ENCODE data around the gene SPAG8. TPM values are rescaled to one million over a fixed set of nuclear protein-coding genes. Genes with fewer than 3 reads are reported as not detected.

Gene SPAG8
- total RNA-seq, 4 donors from 2014 or later, result 0.65 to 2.8 (median 2.0) TPM; not detected in 1

- DNase-seq (ENCODE audit: low spot score), result no peak
- TF ChIP-seq CTCF (IDR thresholded peaks at IDR 0.05), result no peak
- no peak for ATAC-seq (ENCODE audit: low FRiP score)
These were observed 8.0 kb upstream of the SPAG8 start for GRCh38 chr9:35820076-35820475.

- no peak for ATAC-seq (ENCODE audit: low FRiP score)
- no peak for TF ChIP-seq CTCF (IDR thresholded peaks at IDR 0.05)
- no peak for DNase-seq (ENCODE audit: low spot score)
These were observed 6.3 kb upstream of the SPAG8 start for GRCh38 chr9:35818341-35818740.

GRCh38 chr9:35816708-35817107 lies 4.6 kb upstream of the SPAG8 start:
- ATAC-seq (ENCODE audit: low FRiP score) (no peak), DNase-seq (ENCODE audit: low spot score) (no peak)
- TF ChIP-seq CTCF (IDR thresholded peaks at IDR 0.05), result no peak

- TF ChIP-seq CTCF (IDR thresholded peaks at IDR 0.05), result no peak
- peak; percentile 96 for ATAC-seq (ENCODE audit: low FRiP score)
- DNase-seq (ENCODE audit: low spot score), result peak; percentile 94
These were observed 2.9 kb upstream of the SPAG8 start, which contains the start of gene HINT2 for GRCh38 chr9:35814841-35815543. Gene HINT2 (minus strand): TSS chr9:35815042. CDS start chr9:35814979, 63 bp downstream.

- ATAC-seq (ENCODE audit: low FRiP score), result peak; percentile 56
- TF ChIP-seq CTCF (IDR thresholded peaks at IDR 0.05), result no peak
- no peak for DNase-seq (ENCODE audit: low spot score)
These were observed 2.2 kb upstream of the SPAG8 start for GRCh38 chr9:35814106-35814840.

- TF ChIP-seq CTCF (IDR thresholded peaks at IDR 0.05), result no peak
- ATAC-seq (ENCODE audit: low FRiP score) (no peak), DNase-seq (ENCODE audit: low spot score) (no peak)
These were observed 1.5 kb upstream of the SPAG8 start for GRCh38 chr9:35813434-35814105.

All from omental fat pad (tissue), 4 donors.